Measurements from ENCODE around the gene WSB2. TPM values are rescaled to one million over a fixed set of nuclear protein-coding genes. Genes with fewer than 3 reads are reported as not detected.
A peak's percentile ranks its signal among the peaks of the same experiment; 100 is the strongest.
"Not testable (repeated sequence)": the region's sequence is repeated elsewhere in the genome, so short reads cannot be mapped to it uniquely, and the experiment has no call there.

Gene WSB2
- 10 to 100 TPM; 49.6 to 56.2 (median 54.2) TPM for polyA plus RNA-seq (ENCODE audit: insufficient read depth in 1 of 5, insufficient read length in 5 of 5, low replicate concordance in 1 of 5)
- long read RNA-seq, donor 1, transcript WSB2-201 (9 exons, 2,646 nt) = major isoform, 16 of 19 reads
- long read RNA-seq, donor 1, partial matches to known transcripts = 0 of 19 reads
- long read RNA-seq, donor 1, other reads (novel, unspliced or antisense) = 0 of 19 reads
- long read RNA-seq, donor 2, transcript WSB2-201 (9 exons, 2,646 nt) = major isoform, 16 of 17 reads
- long read RNA-seq, donor 2, partial matches to known transcripts = 0 of 17 reads
- long read RNA-seq, donor 2, other reads (novel, unspliced or antisense) = 0 of 17 reads
- long read RNA-seq, donor 3, transcript WSB2-201 (9 exons, 2,646 nt) = major isoform, 10 of 11 reads
- long read RNA-seq, donor 3, partial matches to known transcripts = 0 of 11 reads
- long read RNA-seq, donor 3, other reads (novel, unspliced or antisense) = 0 of 11 reads
- long read RNA-seq, donor 4, transcript WSB2-201 (9 exons, 2,646 nt) = major isoform, 6 of 7 reads
- long read RNA-seq, donor 4, partial matches to known transcripts = 0 of 7 reads
- long read RNA-seq, donor 4, other reads (novel, unspliced or antisense) = 0 of 7 reads
- long read RNA-seq, donor 5, transcript WSB2-201 (9 exons, 2,646 nt) = major isoform, 16 of 18 reads
- long read RNA-seq, donor 5, partial matches to known transcripts = 0 of 18 reads
- long read RNA-seq, donor 5, other reads (novel, unspliced or antisense) = 0 of 18 reads
- long read RNA-seq, donor 6, transcript WSB2-201 (9 exons, 2,646 nt) = major isoform, 25 of 32 reads
- long read RNA-seq, donor 6, partial matches to known transcripts = 0 of 32 reads
- long read RNA-seq, donor 6, other reads (novel, unspliced or antisense) = 0 of 32 reads
- long read RNA-seq, donor 7, transcript WSB2-201 (9 exons, 2,646 nt) = major isoform, 14 of 15 reads
- long read RNA-seq, donor 7, partial matches to known transcripts = 0 of 15 reads
- long read RNA-seq, donor 7, other reads (novel, unspliced or antisense) = 0 of 15 reads
- long read RNA-seq, donor 8, partial matches to known transcripts = 0 of 8 reads
- long read RNA-seq, donor 8, other reads (novel, unspliced or antisense) = 0 of 8 reads

DNA sequence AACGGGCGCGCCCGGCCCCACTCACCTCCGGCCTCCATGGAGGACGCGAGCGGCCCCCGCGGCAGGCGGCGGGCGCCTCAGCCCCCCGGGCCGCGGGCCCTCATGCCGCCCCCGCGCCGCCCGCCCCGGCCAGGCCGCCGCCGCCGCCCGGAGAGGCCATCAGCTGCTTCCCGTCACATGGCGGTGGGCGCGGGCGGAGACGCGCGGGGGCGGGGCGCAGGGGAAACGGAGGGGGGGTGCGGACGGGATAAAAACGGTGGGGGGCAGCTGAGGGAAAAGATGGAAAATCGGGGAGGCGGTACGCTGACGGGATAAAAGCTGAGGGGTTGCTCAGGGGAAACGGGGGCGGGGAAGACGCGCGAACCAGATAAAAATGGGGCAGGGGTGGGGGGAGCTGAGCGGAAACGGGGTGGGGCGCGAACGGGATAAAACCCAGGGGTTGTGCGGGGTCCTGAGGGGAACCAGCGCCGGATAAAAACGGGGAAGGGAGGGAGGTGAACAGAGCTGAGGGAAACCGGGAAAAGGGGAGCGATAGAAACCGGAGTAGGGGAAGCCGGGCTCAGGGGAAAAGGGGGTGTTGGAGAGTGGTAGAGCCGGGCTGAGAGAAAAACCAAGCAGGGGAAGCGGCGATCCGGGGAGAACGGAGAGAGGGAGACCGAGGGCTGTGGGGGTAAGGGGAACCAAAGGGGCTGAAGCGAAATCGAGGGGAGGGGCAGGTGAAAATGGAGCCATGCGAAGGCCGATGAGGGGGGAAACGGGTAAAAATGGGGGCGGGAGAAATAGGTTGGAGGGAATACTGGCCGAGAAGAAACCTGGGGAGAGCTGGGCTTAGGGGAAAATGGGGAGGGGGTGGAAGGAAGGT lies at the start of gene WSB2:
Gene WSB2 (minus strand): TSS at position 169 of the 862 bp plus-strand sequence. CDS start 131 bp downstream, at position 38.
- DNase-seq = peak; percentile 73 to 78

- no peak for DNase-seq
Measured at GRCh38 chr12:118109088-118109487, 48.1 kb upstream of the WSB2 start.

GRCh38 chr12:118107694-118108093 lies 46.7 kb upstream of the WSB2 start:
- DNase-seq = no peak

GRCh38 chr12:118107011-118107410 lies 46.0 kb upstream of the WSB2 start:
- DNase-seq = no peak

DNA sequence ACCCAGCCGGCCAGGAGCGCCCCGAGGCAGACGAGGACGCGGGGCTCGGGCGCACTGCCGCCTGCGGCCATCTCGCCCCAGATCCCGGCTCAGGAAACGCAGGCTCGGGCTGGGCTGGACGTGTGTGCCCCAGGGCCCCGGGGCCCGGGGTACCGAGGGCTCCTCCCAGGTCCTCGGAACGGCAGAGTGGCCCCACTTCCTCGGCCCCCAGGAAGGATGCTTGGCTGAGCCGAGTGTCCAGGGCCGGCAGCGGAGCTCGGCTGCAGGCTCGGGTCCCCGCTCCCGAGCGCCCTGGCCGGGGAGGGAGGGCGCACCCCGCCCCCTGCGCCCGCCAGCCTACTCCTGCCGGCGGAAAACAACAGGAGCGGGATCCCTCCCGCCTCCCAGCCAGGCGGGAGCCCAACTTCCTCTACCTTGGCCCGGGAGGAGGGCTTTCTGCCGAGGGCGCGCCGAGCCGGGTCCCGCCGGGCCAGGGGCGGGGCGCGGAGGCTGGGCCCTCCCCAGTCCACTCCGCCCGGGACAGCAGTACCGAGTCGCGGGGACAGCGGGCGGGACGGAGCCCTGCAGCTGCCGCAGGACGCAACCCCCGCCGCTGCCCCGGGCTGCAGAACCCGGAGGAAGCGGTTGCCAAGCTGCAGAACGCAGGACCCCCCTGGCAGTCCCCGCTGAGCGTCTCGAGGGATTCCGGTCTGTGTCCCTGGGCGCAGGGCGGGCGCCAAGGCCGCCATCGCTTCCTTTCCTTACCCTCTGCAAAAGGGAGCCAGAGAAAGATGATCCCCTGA lies 42.8 kb upstream of the WSB2 start, which contains the start of gene VSIG10:
Gene VSIG10 (minus strand): TSS at position 411 of the 782 bp plus-strand sequence. CDS start 340 bp downstream, at position 71.
- peak; percentile 71 to 73 for DNase-seq

DNA sequence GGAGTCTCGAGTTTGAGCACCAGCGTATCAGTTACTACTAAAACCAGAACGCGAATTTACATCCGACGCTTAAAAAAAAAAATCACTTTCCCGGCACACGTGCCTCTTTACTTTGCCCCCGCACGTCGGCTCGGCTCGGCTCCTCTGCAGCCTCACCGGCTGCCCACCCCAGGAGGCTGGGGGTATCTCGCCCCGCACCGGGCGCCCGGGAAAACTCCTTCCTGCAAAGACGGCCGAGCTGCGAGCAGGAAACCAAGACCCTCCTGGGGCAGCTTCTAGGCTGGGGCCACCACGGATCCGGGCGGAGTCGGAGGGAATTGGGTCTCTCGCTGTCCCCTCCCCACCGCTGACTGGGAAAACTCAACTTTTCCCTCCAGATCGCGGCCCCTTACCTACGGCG lies 42.2 kb upstream of the WSB2 start:
- DNase-seq = peak; percentile 18 to 40

DNA sequence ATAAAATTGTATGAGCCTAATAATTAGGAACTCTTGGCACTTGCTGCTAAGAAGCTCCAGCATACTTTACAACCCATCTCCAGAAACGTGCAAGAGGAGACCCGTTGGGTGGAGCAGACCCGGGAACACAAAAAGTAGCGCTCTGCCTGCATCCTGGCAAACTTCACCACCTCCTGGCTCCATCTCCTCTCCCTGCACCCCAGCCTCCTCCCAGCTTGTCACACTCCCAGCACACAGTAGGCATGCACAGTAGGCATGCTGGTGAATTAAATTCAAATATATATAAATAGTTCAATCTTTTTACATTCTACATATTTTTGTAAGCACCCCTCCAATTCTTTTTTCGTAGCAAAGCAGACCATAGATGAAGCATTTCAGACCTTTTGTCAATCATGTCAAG lies 41.6 kb upstream of the WSB2 start:
- no peak for DNase-seq

DNA sequence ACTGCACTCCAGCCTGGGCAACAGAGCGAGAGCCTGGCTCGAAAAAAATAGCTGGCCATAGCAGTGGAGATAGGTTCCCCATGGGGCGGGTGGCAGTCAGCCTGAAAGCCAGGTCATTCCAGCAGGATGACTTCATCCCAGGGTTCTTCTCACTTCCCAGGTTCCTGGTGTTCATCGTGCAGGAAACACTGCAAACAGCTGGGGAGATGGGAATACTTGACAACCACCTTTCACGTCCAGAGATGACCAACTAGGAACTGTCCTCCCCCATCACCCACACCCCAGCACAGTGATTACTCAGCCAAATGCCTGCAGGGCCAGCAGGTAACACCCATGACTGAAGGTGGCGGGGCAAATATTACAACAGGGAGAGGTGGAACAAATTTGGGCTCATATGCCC lies 41.1 kb upstream of the WSB2 start:
- no peak for DNase-seq

DNA sequence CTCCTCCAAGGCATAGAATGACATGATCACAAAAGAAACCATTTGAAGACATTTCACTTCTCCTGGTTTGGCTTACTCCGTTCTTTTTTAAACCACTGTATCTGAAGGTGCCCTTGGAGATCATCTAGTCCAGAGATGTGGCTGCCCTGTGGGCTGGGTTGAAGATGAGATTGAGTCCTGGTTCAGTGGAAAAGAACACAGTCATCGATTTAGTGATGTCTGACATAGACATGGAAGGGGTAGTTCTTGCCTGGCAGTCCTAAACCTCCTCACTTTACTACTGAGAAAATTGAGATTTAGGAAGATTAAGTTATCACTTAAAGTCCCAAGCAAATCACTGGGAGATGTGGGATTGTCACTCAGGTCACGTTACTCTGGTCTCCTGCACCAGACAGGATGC lies 40.1 kb upstream of the WSB2 start:
- DNase-seq = no peak

GRCh38 chr12:118098911-118099671 lies 38.1 kb upstream of the WSB2 start:
- no peak for DNase-seq

- DNase-seq = no peak
Measured at GRCh38 chr12:118098401-118098800, 37.4 kb upstream of the WSB2 start.

DNA sequence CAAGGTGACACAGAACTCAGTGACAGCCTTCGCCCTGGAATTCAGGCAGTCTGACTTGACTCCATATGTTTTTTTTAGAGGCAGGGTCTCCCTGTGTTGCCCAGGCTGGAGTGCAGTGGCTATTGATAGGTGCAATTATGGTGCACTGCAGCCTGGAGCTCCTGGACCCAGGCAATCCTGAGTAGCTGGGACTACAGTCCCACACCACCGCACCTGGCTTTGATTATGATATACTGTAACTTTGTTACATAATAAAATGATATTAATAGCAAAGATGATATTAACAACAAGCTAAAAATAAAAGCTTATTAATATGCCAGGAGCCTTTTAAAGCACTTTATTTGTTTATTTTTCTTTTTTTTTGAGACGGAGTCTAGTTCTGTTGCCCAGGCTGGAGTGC lies 33.1 kb upstream of the WSB2 start:
- DNase-seq = no peak

GRCh38 chr12:118089782-118090181 lies 28.8 kb upstream of the WSB2 start:
- no peak for DNase-seq

- no peak for DNase-seq
Measured at GRCh38 chr12:118082161-118082560, 21.2 kb upstream of the WSB2 start.

DNA sequence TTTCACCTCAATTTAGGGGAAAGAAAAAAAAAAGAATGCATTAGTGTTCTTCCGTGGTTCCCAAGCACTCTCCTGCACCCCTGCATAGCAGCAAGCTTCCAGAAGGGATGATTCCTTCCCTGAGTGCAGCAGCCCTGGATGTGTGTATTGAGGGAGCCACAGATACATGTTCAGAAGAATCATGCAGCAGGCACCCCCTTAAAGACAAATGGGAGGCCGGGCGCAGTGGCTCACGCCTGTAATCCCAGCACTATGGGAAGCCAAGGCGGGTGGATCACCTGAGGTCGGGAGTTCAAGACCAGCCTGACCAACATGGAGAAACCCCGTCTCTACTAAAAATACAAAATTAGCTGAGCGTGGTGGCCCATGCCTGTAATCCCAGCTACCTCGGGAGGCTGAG lies 20.5 kb upstream of the WSB2 start:
- not testable (repeated sequence) for DNase-seq

- no peak for DNase-seq
Measured at GRCh38 chr12:118073768-118074167, 12.8 kb upstream of the WSB2 start.

- DNase-seq = no peak
Measured at GRCh38 chr12:118070650-118071049, 9.7 kb upstream of the WSB2 start.

DNA sequence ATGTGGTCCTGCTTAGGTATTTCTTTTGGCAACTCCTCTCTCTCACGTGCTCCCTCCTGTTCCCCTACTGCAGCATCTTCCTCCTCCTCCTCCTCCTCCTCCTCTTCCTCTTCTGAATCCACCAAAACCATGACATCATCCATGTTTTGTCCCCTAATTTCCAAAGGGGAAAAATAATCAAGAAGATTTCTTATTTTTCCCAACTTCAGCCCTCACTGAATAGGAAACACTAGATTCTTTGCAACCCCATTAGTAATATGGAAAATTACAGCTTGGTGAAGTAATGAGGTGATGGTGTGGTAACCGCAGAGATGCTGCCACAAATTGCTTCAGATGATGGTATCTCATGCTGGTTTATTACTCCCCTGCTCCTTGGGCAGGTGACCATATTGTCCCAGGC lies 7.5 kb upstream of the WSB2 start:
- DNase-seq = no peak

GRCh38 chr12:118065380-118065779 lies 4.4 kb upstream of the WSB2 start:
- no peak for DNase-seq

DNA sequence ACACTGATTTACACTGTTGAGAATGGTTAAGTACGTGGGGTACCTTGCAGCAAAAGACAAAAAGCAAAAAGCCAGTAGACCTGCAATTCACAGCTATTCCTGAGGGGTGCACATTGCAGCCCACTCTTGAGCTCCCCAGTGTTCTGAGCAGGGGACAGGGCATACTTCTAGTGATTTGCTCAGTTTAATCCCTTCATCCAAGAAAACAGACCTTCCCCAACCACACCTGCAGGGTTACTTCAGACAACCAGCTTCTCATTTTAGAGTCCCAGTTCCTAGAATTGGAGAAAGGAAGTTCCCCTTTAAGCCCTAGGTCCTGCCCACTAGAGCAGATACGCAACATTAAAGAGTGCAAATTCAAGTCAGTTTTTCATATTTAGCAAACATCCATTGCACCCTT lies 3.6 kb upstream of the WSB2 start:
- DNase-seq = no peak

All from right lung (tissue), 10 donors.